Upper lobe of right lung (tissue), 1 donor: ENCODE results near the gene AHR. TPM values are rescaled to one million over a fixed set of nuclear protein-coding genes. Genes with fewer than 3 reads are reported as not detected.
A peak's percentile ranks its signal among the peaks of the same experiment; 100 is the strongest.

Experiments used
- ATAC-seq: fragments of 200-7000 bp; cut with Tn5 transposase; one replicate; pipeline ENCODE4 v1.9.1; 2020; ENCODE audit warnings: mild to moderate bottlenecking, moderate library complexity
- DNase-seq: peaks from one replicate; pipeline ENCODE4 v3.0.0-alpha.2; 2020
- H3K27ac ChIP-seq: fragments of 200-600 bp; one replicate; pipeline ENCODE4 v1.8.0; 2022
- H3K27me3 ChIP-seq: fragments of 200-600 bp; one replicate; pipeline ENCODE4 v1.8.0; 2022; ENCODE audit warnings: mild to moderate bottlenecking
- H3K36me3 ChIP-seq: fragments of 200-600 bp; one replicate; pipeline ENCODE4 v1.8.0; 2022
- H3K4me1 ChIP-seq: fragments of 200-600 bp; one replicate; pipeline ENCODE4 v1.8.0; 2022
- H3K4me3 ChIP-seq: fragments of 200-600 bp; one replicate; pipeline ENCODE4 v1.8.0; 2022; ENCODE audit warnings: mild to moderate bottlenecking
- H3K9me3 ChIP-seq: fragments of 200-600 bp; one replicate; pipeline ENCODE4 v1.8.0; 2022
- CTCF ChIP-seq: fragments of 200-600 bp; IDR thresholded peaks from one replicate; pipeline ENCODE4 v1.8.0; 2022; ENCODE audit warnings: antibody characterized with exemption
- intact Hi-C: fragments of 100-400 bp; cut with DNase I; formaldehyde crosslinking; loops from one replicate; pipeline ENCODE4 v1.11.0; 2022
- long read RNA-seq: library from polyadenylated mRNA; unstranded; transcript quantifications from one replicate; pipeline ENCODE4 v2.0.0, GENCODE V29; 2021
- total RNA-seq: library from RNA; stranded (reverse); fragmentation: NEBNext Ultra II Directional; extraction: Animal tissue kit (Norgen Biotek cat#: 25700); gene quantifications from one replicate; pipeline ENCODE4 v1.2.1, GENCODE V29; 2021
- donor health status: DM: no; HTN: yes; CAD: no; lungs with severe emphysema.

Gene AHR
- total RNA-seq, result 118 TPM
- long read RNA-seq, full-length matches to known transcripts, result 10 of 55 reads
- long read RNA-seq, partial matches to known transcripts, result 13 of 55 reads
- long read RNA-seq, other reads (novel, unspliced or antisense), result 32 of 55 reads

GRCh38 chr7:17298102-17298839 lies at the start of gene AHR:
Gene AHR (plus strand): TSS chr7:17298652. CDS start chr7:17299265, 613 bp downstream.
- peak; percentile 96 for DNase-seq
- intact Hi-C loops, result no loop called here
- peak; percentile 97 for ATAC-seq
- Histone ChIP-seq H3K27ac (peak within 1 kb of the TSS; percentile 98), H3K36me3 (no peaks in the 10 kb centered on the region), H3K9me3 (no peaks in the 10 kb centered on the region), H3K27me3 (no peaks in the 10 kb centered on the region), H3K4me1 (peaks cover 13% of the 10 kb centered on the region), H3K4me3 (peak within 1 kb of the TSS; percentile 97)
- TF ChIP-seq CTCF, result no peak

- ATAC-seq (no peak), DNase-seq (no peak)
- H3K27me3 ChIP-seq, result no peaks in the 10 kb centered on the region
- H3K27ac ChIP-seq, result no peak overlapping the region
- no peak overlapping the region for H3K4me3 ChIP-seq
- H3K4me1 ChIP-seq, result no peaks in the 10 kb centered on the region
- no peak for TF ChIP-seq CTCF
- H3K36me3 ChIP-seq, result no peaks in the 10 kb centered on the region
- no peaks in the 10 kb centered on the region for H3K9me3 ChIP-seq
- intact Hi-C loops, result no loop called here
Observed at GRCh38 chr7:17253885-17254284, 44.6 kb upstream of the AHR start.

GRCh38 chr7:17255926-17256325 lies 42.5 kb upstream of the AHR start:
- no peak for DNase-seq
- no peak for TF ChIP-seq CTCF
- no peak overlapping the region for H3K4me3 ChIP-seq
- no peaks in the 10 kb centered on the region for H3K9me3 ChIP-seq
- H3K36me3 ChIP-seq, result no peaks in the 10 kb centered on the region
- no peak overlapping the region for H3K27ac ChIP-seq
- H3K4me1 ChIP-seq, result no peaks in the 10 kb centered on the region
- ATAC-seq, result no peak
- no peaks in the 10 kb centered on the region for H3K27me3 ChIP-seq
- intact Hi-C loops, result no loop called here

- Histone ChIP-seq H3K4me1 (no peaks in the 10 kb centered on the region), H3K27me3 (no peaks in the 10 kb centered on the region), H3K27ac (no peak overlapping the region), H3K36me3 (no peaks in the 10 kb centered on the region), H3K4me3 (no peak overlapping the region), H3K9me3 (no peaks in the 10 kb centered on the region)
- intact Hi-C loops, result no loop called here
- TF ChIP-seq CTCF, result no peak
- no peak for DNase-seq
- ATAC-seq, result no peak
Observed at GRCh38 chr7:17256375-17256774, 42.1 kb upstream of the AHR start.

- ATAC-seq, result no peak
- Histone ChIP-seq H3K27ac (no peak overlapping the region), H3K4me3 (no peak overlapping the region), H3K27me3 (no peaks in the 10 kb centered on the region), H3K36me3 (no peaks in the 10 kb centered on the region), H3K9me3 (peaks cover 26% of the 10 kb centered on the region), H3K4me1 (no peaks in the 10 kb centered on the region)
- no peak for DNase-seq
- intact Hi-C loops, result no loop called here
- no peak for TF ChIP-seq CTCF
Observed at GRCh38 chr7:17266565-17266964, 31.9 kb upstream of the AHR start.
